ENCODE measurements around the gene OOSP1. TPM values are rescaled to one million over a fixed set of nuclear protein-coding genes. Genes with fewer than 3 reads are reported as not detected.

The OOSP1 gene
- total RNA-seq, 6 experiments from 2014 or later: not detected

DNA sequence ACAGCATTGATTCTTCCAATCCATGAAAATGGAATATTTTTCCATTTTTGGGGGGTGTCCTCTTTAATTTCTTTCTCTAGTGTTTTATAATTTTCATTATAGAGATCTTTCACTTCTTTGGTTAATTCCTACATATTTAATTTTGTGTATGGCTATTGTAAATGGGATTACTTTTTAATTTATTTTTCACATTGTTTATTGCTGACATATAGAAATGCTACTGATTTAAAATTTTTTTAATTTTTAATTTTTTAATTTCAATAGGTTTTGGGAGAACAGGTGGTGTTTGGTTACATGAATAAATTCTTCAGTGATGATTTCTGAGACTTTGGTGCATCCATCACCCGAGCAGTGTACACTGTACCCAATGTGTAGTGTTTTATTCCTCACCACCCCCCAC is 52.2 kb downstream of the OOSP1 start:
- Histone ChIP-seq H3K27me3 (no peaks in the 10 kb centered on the region), H3K27ac (no peak overlapping the region), H3K36me3 (no peaks in the 10 kb centered on the region), H3K9me3 (no peaks in the 10 kb centered on the region), H3K4me1 (no peaks in the 10 kb centered on the region), H3K4me3 (no peak overlapping the region)
- DNase-seq: no peak
- no peak for ATAC-seq
- intact Hi-C loops (cut with DNase I): no loop called here
- TF ChIP-seq POLR2A (IDR thresholded peaks at IDR 0.05): no peak
- TF ChIP-seq, protein P1, sequence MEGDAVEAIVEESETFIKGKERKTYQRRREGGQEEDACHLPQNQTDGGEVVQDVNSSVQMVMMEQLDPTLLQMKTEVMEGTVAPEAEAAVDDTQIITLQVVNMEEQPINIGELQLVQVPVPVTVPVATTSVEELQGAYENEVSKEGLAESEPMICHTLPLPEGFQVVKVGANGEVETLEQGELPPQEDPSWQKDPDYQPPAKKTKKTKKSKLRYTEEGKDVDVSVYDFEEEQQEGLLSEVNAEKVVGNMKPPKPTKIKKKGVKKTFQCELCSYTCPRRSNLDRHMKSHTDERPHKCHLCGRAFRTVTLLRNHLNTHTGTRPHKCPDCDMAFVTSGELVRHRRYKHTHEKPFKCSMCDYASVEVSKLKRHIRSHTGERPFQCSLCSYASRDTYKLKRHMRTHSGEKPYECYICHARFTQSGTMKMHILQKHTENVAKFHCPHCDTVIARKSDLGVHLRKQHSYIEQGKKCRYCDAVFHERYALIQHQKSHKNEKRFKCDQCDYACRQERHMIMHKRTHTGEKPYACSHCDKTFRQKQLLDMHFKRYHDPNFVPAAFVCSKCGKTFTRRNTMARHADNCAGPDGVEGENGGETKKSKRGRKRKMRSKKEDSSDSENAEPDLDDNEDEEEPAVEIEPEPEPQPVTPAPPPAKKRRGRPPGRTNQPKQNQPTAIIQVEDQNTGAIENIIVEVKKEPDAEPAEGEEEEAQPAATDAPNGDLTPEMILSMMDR (IDR thresholded peaks at IDR 0.05): no peak
- 38% methylated on average over 1 of the region's 1 CpG for WGBS (ENCODE audit: insufficient coverage, low coverage, low lambda C conversion rate, missing lambda C conversion rate)

DNA sequence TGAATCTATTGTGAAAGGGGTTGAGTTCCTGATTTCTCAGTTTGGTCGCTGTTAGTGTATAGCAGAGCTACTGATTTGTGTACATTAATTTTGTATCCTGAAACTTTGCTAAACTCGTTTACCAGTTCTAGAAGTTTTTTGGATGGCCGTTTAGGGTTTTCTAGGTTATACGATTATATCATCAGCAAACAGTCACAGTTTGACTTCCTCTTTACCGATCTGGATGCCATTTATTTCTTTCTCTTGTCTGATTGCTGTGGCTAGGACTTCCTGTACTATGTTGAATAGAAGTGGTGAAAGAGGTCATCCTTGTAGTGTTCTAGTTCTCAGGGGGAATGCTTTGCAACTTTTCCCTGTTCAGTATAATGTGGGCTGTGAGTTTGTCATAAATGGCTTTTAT is 54.2 kb downstream of the OOSP1 start:
- WGBS (ENCODE audit: insufficient coverage, low coverage, low lambda C conversion rate, missing lambda C conversion rate): 21% methylated on average over 5 of the region's 5 CpGs
- ATAC-seq: no peak
- Histone ChIP-seq H3K27ac (no peak overlapping the region), H3K4me1 (no peaks in the 10 kb centered on the region), H3K36me3 (no peaks in the 10 kb centered on the region), H3K9me3 (no peaks in the 10 kb centered on the region), H3K4me3 (no peak overlapping the region), H3K27me3 (no peaks in the 10 kb centered on the region)
- DNase-seq: no peak
- intact Hi-C loops (cut with DNase I): no loop called here
- no peak for TF ChIP-seq POLR2A (IDR thresholded peaks at IDR 0.05)
- TF ChIP-seq, protein P1 (IDR thresholded peaks at IDR 0.05): no peak

DNA sequence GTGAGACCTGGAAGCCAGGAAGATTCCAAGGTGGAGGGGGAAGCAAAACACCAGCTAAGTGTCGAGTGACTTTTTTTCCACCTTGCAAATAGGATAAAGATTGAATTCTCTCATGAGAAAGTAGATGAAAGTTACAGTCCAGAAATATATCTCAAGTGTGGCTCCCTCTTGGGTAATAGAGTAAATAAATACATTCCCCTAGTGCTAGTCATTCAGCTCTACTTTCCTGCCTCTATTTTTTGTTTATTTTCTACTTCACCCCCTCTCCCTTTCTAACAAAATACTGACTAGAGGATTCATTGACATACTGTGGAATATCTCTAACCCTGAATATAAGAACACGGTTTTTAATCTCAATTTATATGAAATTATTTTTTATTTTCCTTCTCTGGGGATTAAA is 59.6 kb downstream of the OOSP1 start:
- TF ChIP-seq, protein P1 (IDR thresholded peaks at IDR 0.05): no peak
- no peak for TF ChIP-seq POLR2A (IDR thresholded peaks at IDR 0.05)
- ATAC-seq (no peak), DNase-seq (no peak)
- no peaks in the 10 kb centered on the region for H3K9me3 ChIP-seq
- H3K36me3 ChIP-seq: no peaks in the 10 kb centered on the region
- no peaks in the 10 kb centered on the region for H3K4me1 ChIP-seq
- 61% methylated on average over 2 of the region's 2 CpGs for WGBS (ENCODE audit: insufficient coverage, low coverage, low lambda C conversion rate, missing lambda C conversion rate)
- no peak overlapping the region for H3K27ac ChIP-seq
- no peak overlapping the region for H3K4me3 ChIP-seq
- intact Hi-C loops (cut with DNase I): no loop called here
- no peaks in the 10 kb centered on the region for H3K27me3 ChIP-seq

DNA sequence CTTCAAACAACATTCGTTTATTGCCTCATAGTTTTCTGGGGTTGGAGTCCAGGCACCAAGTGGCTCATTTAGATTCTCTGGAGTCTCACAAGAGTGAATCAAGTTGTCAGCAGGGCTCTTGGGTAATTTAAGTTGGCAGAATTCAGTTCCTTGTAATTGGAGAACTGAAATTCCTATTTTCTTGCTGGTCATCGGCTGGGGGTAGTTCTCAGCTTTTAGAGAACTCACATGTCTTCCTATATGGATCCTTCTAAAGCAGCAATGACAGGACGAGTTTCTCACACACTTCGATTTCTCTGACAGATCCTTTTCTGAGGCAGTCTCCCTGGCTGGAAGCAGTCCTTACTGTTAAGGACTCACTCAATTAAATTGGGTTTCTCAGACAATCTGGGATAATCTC is 61.5 kb downstream of the OOSP1 start:
- DNase-seq (no peak), ATAC-seq (no peak)
- intact Hi-C loops (cut with DNase I): no loop called here
- Histone ChIP-seq H3K9me3 (no peaks in the 10 kb centered on the region), H3K27me3 (no peaks in the 10 kb centered on the region), H3K4me3 (no peak overlapping the region), H3K4me1 (no peaks in the 10 kb centered on the region), H3K27ac (no peak overlapping the region), H3K36me3 (no peaks in the 10 kb centered on the region)
- TF ChIP-seq POLR2A (IDR thresholded peaks at IDR 0.05): no peak
- TF ChIP-seq, protein P1 (IDR thresholded peaks at IDR 0.05): no peak
- WGBS (ENCODE audit: insufficient coverage, low coverage, low lambda C conversion rate, missing lambda C conversion rate): 46% methylated on average over 4 of the region's 4 CpGs

DNA sequence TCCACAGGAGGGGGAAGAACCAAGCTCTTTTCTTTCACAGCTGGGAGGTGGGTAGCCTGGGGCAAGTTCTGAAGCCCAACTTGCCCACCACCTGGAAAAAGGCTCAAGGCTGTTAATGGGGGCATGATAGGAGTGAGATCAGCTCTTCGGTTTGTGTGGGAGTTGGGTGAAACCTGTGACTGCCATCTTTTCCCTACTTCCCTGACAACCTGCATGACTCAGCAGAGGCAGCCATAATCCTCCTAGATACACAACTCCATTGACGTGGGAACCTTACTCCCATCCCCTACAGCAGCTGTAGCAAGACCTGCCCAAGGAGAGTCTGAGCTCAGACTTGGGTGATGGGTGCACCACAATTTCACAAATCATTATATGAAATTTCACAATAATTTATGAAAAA is 65.5 kb downstream of the OOSP1 start:
- H3K27ac ChIP-seq: no peak overlapping the region
- no peaks in the 10 kb centered on the region for H3K36me3 ChIP-seq
- H3K9me3 ChIP-seq: no peaks in the 10 kb centered on the region
- no peak overlapping the region for H3K4me3 ChIP-seq
- DNase-seq (no peak), ATAC-seq (no peak)
- 40% methylated on average over 1 of the region's 2 CpGs for WGBS (ENCODE audit: insufficient coverage, low coverage, low lambda C conversion rate, missing lambda C conversion rate)
- H3K27me3 ChIP-seq: no peaks in the 10 kb centered on the region
- H3K4me1 ChIP-seq: no peaks in the 10 kb centered on the region
- intact Hi-C loops (cut with DNase I): no loop called here
- no peak for TF ChIP-seq POLR2A (IDR thresholded peaks at IDR 0.05)
- TF ChIP-seq, protein P1 (IDR thresholded peaks at IDR 0.05): no peak

Measured in right lobe of liver (tissue), 6 donors.